H54 (cell line): Measurements from ENCODE around the gene NPAS3.

Source experiments
- DNase-seq: peaks from one replicate; pipeline ENCODE4 v3.0.0; 2011; ENCODE audit warnings: low spot score, mixed read lengths; ENCODE audit not compliant: insufficient read length
- FAIRE-seq: peaks from 3 replicates; lab custom pipeline; 2011; peaks lifted over from hg19 to GRCh38; lab: Jason Lieb, UNC
- POLR2A ChIP-seq: IDR thresholded peaks from 2 replicates; pipeline ENCODE4 v1.6.1; 2011; ENCODE audit warnings: low read depth, mild to moderate bottlenecking, low read length

The NPAS3 gene

GRCh38 chr14:33163600-33163999 is 224.9 kb downstream of the NPAS3 start:
- FAIRE-seq: no peak
- TF ChIP-seq POLR2A: no peak
- no peak for DNase-seq

- FAIRE-seq: peak; percentile 72
- peak; percentile 12 for DNase-seq
These were observed 226.7 kb downstream of the NPAS3 start for GRCh38 chr14:33165144-33165925.

GRCh38 chr14:33165926-33166289 is 227.2 kb downstream of the NPAS3 start:
- DNase-seq (no peak), FAIRE-seq (no peak)
- no peak for TF ChIP-seq POLR2A

More at GRCh38 chr14:33165144-33165925, 226.7 kb downstream of the NPAS3 start:
- no peak for TF ChIP-seq POLR2A

GRCh38 chr14:33175951-33176350 is 237.3 kb downstream of the NPAS3 start:
- no peak for TF ChIP-seq POLR2A
- no peak for FAIRE-seq
- DNase-seq: no peak

- no peak for TF ChIP-seq POLR2A
- FAIRE-seq (no peak), DNase-seq (no peak)
These were observed 245.9 kb downstream of the NPAS3 start for GRCh38 chr14:33184587-33184986.

GRCh38 chr14:33186656-33187055 is 248.0 kb downstream of the NPAS3 start:
- FAIRE-seq: no peak

GRCh38 chr14:33188880-33189279 is 250.2 kb downstream of the NPAS3 start:
- no peak for TF ChIP-seq POLR2A
- no peak for DNase-seq
- no peak for FAIRE-seq

More at GRCh38 chr14:33186656-33187055, 248.0 kb downstream of the NPAS3 start:
- TF ChIP-seq POLR2A: no peak
- no peak for DNase-seq

- FAIRE-seq: no peak
- no peak for TF ChIP-seq POLR2A
- DNase-seq: no peak
These were observed 253.2 kb downstream of the NPAS3 start for GRCh38 chr14:33191855-33192254.

GRCh38 chr14:33194551-33194950 is 255.9 kb downstream of the NPAS3 start:
- no peak for TF ChIP-seq POLR2A
- DNase-seq (no peak), FAIRE-seq (no peak)

- no peak for FAIRE-seq
- no peak for TF ChIP-seq POLR2A
- no peak for DNase-seq
These were observed 260.0 kb downstream of the NPAS3 start for GRCh38 chr14:33198684-33199083.

- no peak for FAIRE-seq
- no peak for DNase-seq
- no peak for TF ChIP-seq POLR2A
These were observed 262.4 kb downstream of the NPAS3 start for GRCh38 chr14:33201116-33201515.

GRCh38 chr14:33206981-33207380 is 268.3 kb downstream of the NPAS3 start:
- no peak for TF ChIP-seq POLR2A
- DNase-seq (no peak), FAIRE-seq (no peak)

GRCh38 chr14:33207467-33208017 is 268.9 kb downstream of the NPAS3 start:
- FAIRE-seq: no peak
- DNase-seq: no peak
- TF ChIP-seq POLR2A: no peak

GRCh38 chr14:33210311-33210710 is 271.6 kb downstream of the NPAS3 start:
- no peak for TF ChIP-seq POLR2A
- DNase-seq: no peak
- FAIRE-seq: peak; percentile 68

GRCh38 chr14:33218026-33218425 is 279.3 kb downstream of the NPAS3 start:
- TF ChIP-seq POLR2A: no peak
- FAIRE-seq: no peak
- DNase-seq: no peak

GRCh38 chr14:33219957-33220356 is 281.3 kb downstream of the NPAS3 start:
- no peak for FAIRE-seq

More at GRCh38 chr14:33219957-33220356, 281.3 kb downstream of the NPAS3 start:
- no peak for DNase-seq
- TF ChIP-seq POLR2A: no peak
